HUES6 (cell line): Measurements from ENCODE around the gene MID1IP1.

Source experiments
- H3K27ac ChIP-seq: 2 replicates; pipeline ENCODE4 v1.7.0; 2013; ENCODE audit warnings: low read depth, mild to moderate bottlenecking, low read length, inconsistent platforms
- H3K27me3 ChIP-seq: 2 replicates; pipeline ENCODE4 v1.6.1; 2013; ENCODE audit warnings: low read length; ENCODE audit not compliant: control insufficient read depth, insufficient read depth
- H3K36me3 ChIP-seq: 2 replicates; pipeline ENCODE4 v1.6.1; 2013; ENCODE audit warnings: low read length; ENCODE audit not compliant: control insufficient read depth, insufficient read depth
- H3K4me1 ChIP-seq: 2 replicates; pipeline ENCODE4 v1.6.1; 2013; ENCODE audit warnings: low read length; ENCODE audit not compliant: control insufficient read depth, insufficient read depth
- H3K4me3 ChIP-seq: 2 replicates; pipeline ENCODE4 v1.5.1; 2013; ENCODE audit warnings: low read depth, low read length
- H3K9ac ChIP-seq: one replicate; pipeline ENCODE4 v1.6.1; 2013; ENCODE audit warnings: mild to moderate bottlenecking, low read length
- H3K9me3 ChIP-seq: 2 replicates; pipeline ENCODE4 v1.6.1; 2013; ENCODE audit warnings: low read depth, low read length; ENCODE audit not compliant: control insufficient read depth, insufficient read depth

The MID1IP1 gene

GRCh38 chrX:38847206-38847902 is 46.1 kb downstream of the MID1IP1 start:
- Histone ChIP-seq H3K4me3 (no peak overlapping the region), H3K9ac (no peak overlapping the region), H3K27ac (no peak overlapping the region), H3K27me3 (no peaks in the 10 kb centered on the region), H3K36me3 (no peaks in the 10 kb centered on the region), H3K9me3 (no peaks in the 10 kb centered on the region; the same call in 1 of the 2 replicates), H3K4me1 (peaks cover 5% of the 10 kb centered on the region; the same call in 1 of the 2 replicates)

- Histone ChIP-seq H3K27me3 (no peaks in the 10 kb centered on the region), H3K27ac (no peak overlapping the region), H3K9ac (no peak overlapping the region), H3K9me3 (no peaks in the 10 kb centered on the region; the same call in 1 of the 2 replicates), H3K36me3 (no peaks in the 10 kb centered on the region), H3K4me3 (no peak overlapping the region), H3K4me1 (peaks cover 5% of the 10 kb centered on the region; the same call in 1 of the 2 replicates)
Measured at GRCh38 chrX:38847903-38848230, 46.6 kb downstream of the MID1IP1 start.

GRCh38 chrX:38848671-38849455 is 47.6 kb downstream of the MID1IP1 start:
- Histone ChIP-seq H3K9me3 (no peaks in the 10 kb centered on the region; the same call in 1 of the 2 replicates), H3K36me3 (no peaks in the 10 kb centered on the region), H3K4me3 (no peak overlapping the region), H3K27me3 (no peaks in the 10 kb centered on the region), H3K9ac (no peak overlapping the region), H3K4me1 (peaks cover 5% of the 10 kb centered on the region; the same call in 1 of the 2 replicates), H3K27ac (no peak overlapping the region)

GRCh38 chrX:38850807-38851544 is 49.7 kb downstream of the MID1IP1 start:
- no peaks in the 10 kb centered on the region for H3K27me3 ChIP-seq
- H3K4me1 ChIP-seq, result peaks cover under 1% of the 10 kb centered on the region; the same call in 1 of the 2 replicates
- no peaks in the 10 kb centered on the region; the same call in 1 of the 2 replicates for H3K9me3 ChIP-seq
- no peaks in the 10 kb centered on the region for H3K36me3 ChIP-seq
- no peak overlapping the region for H3K9ac ChIP-seq
- no peak overlapping the region for H3K27ac ChIP-seq
- H3K4me3 ChIP-seq, result no peak overlapping the region

GRCh38 chrX:38854305-38854704 is 53.0 kb downstream of the MID1IP1 start:
- no peaks in the 10 kb centered on the region; the same call in 1 of the 2 replicates for H3K4me1 ChIP-seq
- H3K9ac ChIP-seq, result no peak overlapping the region
- H3K27me3 ChIP-seq, result no peaks in the 10 kb centered on the region
- H3K4me3 ChIP-seq, result no peak overlapping the region
- H3K27ac ChIP-seq, result no peak overlapping the region
- no peaks in the 10 kb centered on the region for H3K36me3 ChIP-seq
- no peaks in the 10 kb centered on the region; the same call in 1 of the 2 replicates for H3K9me3 ChIP-seq
